GM12878 (cell line): ENCODE data around the gene TUBB4B. TPM values are rescaled to one million over a fixed set of nuclear protein-coding genes. Genes with fewer than 3 reads are reported as not detected.

ENCODE experiments used
- ATF2 ChIP-seq: IDR thresholded peaks from 2 replicates; pipeline ENCODE4 v1.6.1; 2012; ENCODE audit warnings: low read length, inconsistent platforms
- MEF2B ChIP-seq: fragments of 450-650 bp; IDR thresholded peaks from 2 replicates; pipeline ENCODE4 v1.6.1; 2018; ENCODE audit warnings: mild to moderate bottlenecking, moderate library complexity; ENCODE audit not compliant: partially characterized antibody, poor library complexity, severe bottlenecking
- MXI1 ChIP-seq: fragments of 150-350 bp; IDR thresholded peaks from 2 replicates; pipeline ENCODE4 v1.6.1; 2011; ENCODE audit warnings: low read depth, mild to moderate bottlenecking, inconsistent platforms, low read length, improper control_type of control experiment
- NR2C1 ChIP-seq: fragments of 450-650 bp; IDR thresholded peaks from 2 replicates; pipeline ENCODE4 v1.6.1; 2017; ENCODE audit warnings: antibody characterized with exemption, mild to moderate bottlenecking, moderate library complexity
- PAX8 ChIP-seq: fragments of 450-650 bp; IDR thresholded peaks from 2 replicates; pipeline ENCODE4 v1.6.1; 2017; ENCODE audit warnings: mild to moderate bottlenecking, moderate library complexity
- SKIL ChIP-seq: fragments of 450-650 bp; IDR thresholded peaks from 2 replicates; pipeline ENCODE4 v1.6.1; 2017; ENCODE audit warnings: mild to moderate bottlenecking, low read depth, inconsistent platforms; ENCODE audit not compliant: poor library complexity, severe bottlenecking
- polyA plus RNA-seq, 11 experiments: library from polyadenylated mRNA; depleted of rRNA in 4 of 11; unstranded in 6 of 11; stranded (reverse) in 5 of 11; fragments of >200 nt; fragmentation: Nextera tagmentation in 4 of 11; fragmentation: Illumina TruSeq in 1 of 11; extraction: Ambion mirVana in 4 of 11; extraction: Trizol in 1 of 11; gene quantifications; 1 replicate in 1 of 11; 2 replicates in 10 of 11; pipeline versions ENCODE4 v1.2.1 to v1.2.3, GENCODE V29; 2011 to 2016; ENCODE audit warnings: inconsistent platforms in 2 of 11, missing spikeins in 2 of 11, low read depth in 1 of 11
- total RNA-seq, 4 experiments: library from RNA; depleted of rRNA in 3 of 4; stranded (reverse); fragments of >200 nt in 3 of 4; fragmentation: Illumina TruSeq in 1 of 4; extraction: Trizol in 1 of 4; gene quantifications; 2 replicates each; pipeline versions ENCODE4 v1.2.1 to v1.2.3, GENCODE V29; 2013 to 2021
- TF ChIP-seq, protein P1 (sequence below), 3 experiments: IDR thresholded peaks in 2 of 3; conservative IDR thresholded peaks in 1 of 3; 2 replicates each; pipeline ENCODE4 v1.5.1; 2011; ENCODE audit warnings: low read depth in 3 of 3, low read length in 3 of 3, mild to moderate bottlenecking in 3 of 3, control low read depth in 2 of 3, moderate library complexity in 2 of 3, inconsistent platforms in 1 of 3, mixed read lengths in 1 of 3; ENCODE audit not compliant: control insufficient read depth in 2 of 3, insufficient read depth in 1 of 3; ENCODE audit errors: extremely low read depth in 1 of 3
- TF ChIP-seq, protein P2 (sequence below): IDR thresholded peaks from 2 replicates; pipeline ENCODE4 v1.6.1; 2011; ENCODE audit warnings: low read depth, mild to moderate bottlenecking, low read length, moderate library complexity, borderline replicate concordance; ENCODE audit errors: extremely low read depth

Gene TUBB4B
- total and polyA plus RNA-seq, 10 of the 15 experiments (the other 5 are each of a cell fraction or from before 2014, with no cell fraction given): 23.0 to 532 (median 254) TPM

GRCh38 chr9:137263506-137263905 is 22.4 kb downstream of the TUBB4B start (continued):
- TF ChIP-seq SKIL (no peak), NR2C1 (no peak), ATF2 (no peak), MXI1 (no peak), MEF2B (no peak), PAX8 (no peak)
- TF ChIP-seq, protein P1, sequence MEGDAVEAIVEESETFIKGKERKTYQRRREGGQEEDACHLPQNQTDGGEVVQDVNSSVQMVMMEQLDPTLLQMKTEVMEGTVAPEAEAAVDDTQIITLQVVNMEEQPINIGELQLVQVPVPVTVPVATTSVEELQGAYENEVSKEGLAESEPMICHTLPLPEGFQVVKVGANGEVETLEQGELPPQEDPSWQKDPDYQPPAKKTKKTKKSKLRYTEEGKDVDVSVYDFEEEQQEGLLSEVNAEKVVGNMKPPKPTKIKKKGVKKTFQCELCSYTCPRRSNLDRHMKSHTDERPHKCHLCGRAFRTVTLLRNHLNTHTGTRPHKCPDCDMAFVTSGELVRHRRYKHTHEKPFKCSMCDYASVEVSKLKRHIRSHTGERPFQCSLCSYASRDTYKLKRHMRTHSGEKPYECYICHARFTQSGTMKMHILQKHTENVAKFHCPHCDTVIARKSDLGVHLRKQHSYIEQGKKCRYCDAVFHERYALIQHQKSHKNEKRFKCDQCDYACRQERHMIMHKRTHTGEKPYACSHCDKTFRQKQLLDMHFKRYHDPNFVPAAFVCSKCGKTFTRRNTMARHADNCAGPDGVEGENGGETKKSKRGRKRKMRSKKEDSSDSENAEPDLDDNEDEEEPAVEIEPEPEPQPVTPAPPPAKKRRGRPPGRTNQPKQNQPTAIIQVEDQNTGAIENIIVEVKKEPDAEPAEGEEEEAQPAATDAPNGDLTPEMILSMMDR (IDR thresholded peaks at IDR 0.05 in 2 of 3, conservative IDR thresholded peaks at IDR 0.05 in 1 of 3; ENCODE audit: control insufficient read depth in 2 of 3, extremely low read depth in 1 of 3, insufficient read depth in 1 of 3, low read depth in 3 of 3, low read length in 3 of 3): no peak
- TF ChIP-seq, protein P2, sequence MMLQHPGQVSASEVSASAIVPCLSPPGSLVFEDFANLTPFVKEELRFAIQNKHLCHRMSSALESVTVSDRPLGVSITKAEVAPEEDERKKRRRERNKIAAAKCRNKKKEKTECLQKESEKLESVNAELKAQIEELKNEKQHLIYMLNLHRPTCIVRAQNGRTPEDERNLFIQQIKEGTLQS: no peak
